Myocyte (in vitro differentiated cells): ENCODE data around the gene RTCA. TPM values are rescaled to one million over a fixed set of nuclear protein-coding genes. Genes with fewer than 3 reads are reported as not detected.

ENCODE experiments used
- microRNA counts: library from miRNA; unstranded; fragments of <30 nt; microRNA quantifications from one replicate; lab custom pipeline; 2016
- microRNA-seq: library from miRNA; unstranded; fragments of <30 nt; microRNA quantifications from one replicate; pipeline ENCODE4, GENCODE V29; 2016
- total RNA-seq: library from RNA; depleted of rRNA; stranded (reverse); fragments of >200 nt; gene quantifications from 2 replicates; pipeline ENCODE4 v1.2.3, GENCODE V29; 2014

The RTCA gene
- total RNA-seq, 1 donor from 2014 or later, result 28.9 TPM

MicroRNAs within 50 kb of the gene (microRNA counts, 767-probe panel; counts per million panel counts)
- microRNA hsa-miR-553 (lab: Ali Mortazavi, UCI), result not detected

Small RNA genes within 50 kb of the gene (microRNA-seq; reads per million reads assigned to microRNA genes)
- gene MIR553, result not detected

Other genes with a start within 250 kb of the RTCA start
- 1.6 and 1.9 TPM in 2 replicates for gene SASS6, start 133.3 kb upstream of the RTCA start, total RNA-seq
- gene TRMT13, start 133.1 kb upstream of the RTCA start, total RNA-seq, result 15.2 and 17.4 TPM in 2 replicates
- gene LRRC39, start 88.0 kb upstream of the RTCA start, total RNA-seq, result 31.4 and 58.7 TPM in 2 replicates
- 6.7 and 8.7 TPM in 2 replicates for gene DBT, start 16.4 kb upstream of the RTCA start, total RNA-seq
- 5.9 and 8.5 TPM in 2 replicates for gene CDC14A, start 86.3 kb downstream of the RTCA start, total RNA-seq